Fibroblast of mammary gland (primary cell): ENCODE measurements around the gene PEX14.

Experiments used
- DNase-seq: peaks from one replicate; pipeline ENCODE4 v3.0.0-alpha.2; 2010; ENCODE audit warnings: low read depth
- H3K4me3 ChIP-seq: 2 replicates; pipeline ENCODE4 v1.5.1; 2011; ENCODE audit warnings: low read depth, mild to moderate bottlenecking, low read length, moderate library complexity; ENCODE audit not compliant: control insufficient read depth
- TF ChIP-seq, protein P1 (sequence below): conservative IDR thresholded peaks from 2 replicates; pipeline ENCODE4 v1.5.1; 2011; ENCODE audit warnings: low read depth, low read length, inconsistent platforms; ENCODE audit not compliant: control insufficient read depth, insufficient read depth

PEX14 gene

DNA sequence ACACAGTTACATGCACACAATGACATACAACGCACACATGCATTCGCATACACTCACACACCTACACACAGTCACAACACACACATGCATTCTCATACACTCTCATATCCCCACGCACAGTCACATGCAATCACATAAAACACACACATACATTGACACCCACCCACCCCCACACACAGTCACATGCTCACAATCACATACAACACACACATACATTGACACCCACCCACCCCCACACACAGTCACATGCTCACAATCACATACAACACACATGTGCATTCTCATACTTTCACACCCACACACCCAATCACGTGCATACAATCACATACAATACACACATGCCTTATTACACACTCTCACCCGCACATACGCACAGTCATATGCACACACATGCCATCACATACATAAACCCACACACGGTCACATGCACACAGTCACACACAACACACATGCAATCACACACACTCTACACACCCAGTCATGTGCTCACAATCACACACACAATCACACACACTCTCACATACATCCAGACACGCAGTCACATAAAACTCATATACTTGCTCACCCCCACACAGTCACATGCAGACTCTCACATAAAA is 187.4 kb downstream of the PEX14 start:
- TF ChIP-seq, protein P1, sequence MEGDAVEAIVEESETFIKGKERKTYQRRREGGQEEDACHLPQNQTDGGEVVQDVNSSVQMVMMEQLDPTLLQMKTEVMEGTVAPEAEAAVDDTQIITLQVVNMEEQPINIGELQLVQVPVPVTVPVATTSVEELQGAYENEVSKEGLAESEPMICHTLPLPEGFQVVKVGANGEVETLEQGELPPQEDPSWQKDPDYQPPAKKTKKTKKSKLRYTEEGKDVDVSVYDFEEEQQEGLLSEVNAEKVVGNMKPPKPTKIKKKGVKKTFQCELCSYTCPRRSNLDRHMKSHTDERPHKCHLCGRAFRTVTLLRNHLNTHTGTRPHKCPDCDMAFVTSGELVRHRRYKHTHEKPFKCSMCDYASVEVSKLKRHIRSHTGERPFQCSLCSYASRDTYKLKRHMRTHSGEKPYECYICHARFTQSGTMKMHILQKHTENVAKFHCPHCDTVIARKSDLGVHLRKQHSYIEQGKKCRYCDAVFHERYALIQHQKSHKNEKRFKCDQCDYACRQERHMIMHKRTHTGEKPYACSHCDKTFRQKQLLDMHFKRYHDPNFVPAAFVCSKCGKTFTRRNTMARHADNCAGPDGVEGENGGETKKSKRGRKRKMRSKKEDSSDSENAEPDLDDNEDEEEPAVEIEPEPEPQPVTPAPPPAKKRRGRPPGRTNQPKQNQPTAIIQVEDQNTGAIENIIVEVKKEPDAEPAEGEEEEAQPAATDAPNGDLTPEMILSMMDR = no peak
- DNase-seq = no peak
- no peak overlapping the region for H3K4me3 ChIP-seq

DNA sequence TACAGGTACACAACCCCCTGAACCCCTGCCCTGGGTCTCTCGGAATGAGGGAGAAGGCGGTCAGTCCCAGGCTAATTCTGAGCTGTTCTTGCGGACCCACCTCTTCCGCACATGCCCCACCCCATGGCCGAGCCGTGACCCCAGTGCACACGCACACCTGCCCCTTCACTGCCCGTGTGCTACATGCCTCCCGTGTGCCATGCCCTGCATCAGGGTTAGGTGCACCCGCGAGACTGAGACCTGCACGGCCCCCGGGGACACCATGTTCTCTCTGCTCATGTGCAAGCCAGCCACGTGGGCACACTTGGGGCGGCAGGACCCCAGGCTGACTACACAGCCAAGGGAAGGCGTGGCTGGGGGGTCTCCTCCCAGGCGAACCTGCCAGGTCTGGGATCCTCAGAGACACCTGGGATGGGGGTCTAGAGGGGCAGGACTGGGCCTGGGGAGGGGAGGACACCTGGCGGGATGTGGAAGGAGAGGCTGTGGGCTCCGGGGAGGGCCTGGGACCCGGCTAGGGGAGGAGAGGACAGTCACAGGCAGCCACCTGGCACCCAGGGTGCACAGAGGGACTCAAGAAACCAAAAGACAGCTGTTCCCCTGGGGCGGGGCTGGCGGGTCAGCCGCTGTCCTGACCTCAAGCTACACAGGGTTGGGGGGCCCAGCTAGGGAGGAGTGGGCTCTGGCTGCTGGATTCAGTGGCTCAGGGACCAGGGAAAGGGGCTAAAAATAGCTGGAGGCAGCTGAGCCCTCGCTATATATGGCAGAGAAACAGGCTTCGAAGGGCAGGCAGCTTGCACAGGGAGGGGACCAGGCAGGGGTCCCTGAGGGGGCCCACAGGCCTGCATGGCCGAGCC is 188.3 kb downstream of the PEX14 start:
- DNase-seq = no peak
- TF ChIP-seq, protein P1 = no peak
- no peak overlapping the region for H3K4me3 ChIP-seq

DNA sequence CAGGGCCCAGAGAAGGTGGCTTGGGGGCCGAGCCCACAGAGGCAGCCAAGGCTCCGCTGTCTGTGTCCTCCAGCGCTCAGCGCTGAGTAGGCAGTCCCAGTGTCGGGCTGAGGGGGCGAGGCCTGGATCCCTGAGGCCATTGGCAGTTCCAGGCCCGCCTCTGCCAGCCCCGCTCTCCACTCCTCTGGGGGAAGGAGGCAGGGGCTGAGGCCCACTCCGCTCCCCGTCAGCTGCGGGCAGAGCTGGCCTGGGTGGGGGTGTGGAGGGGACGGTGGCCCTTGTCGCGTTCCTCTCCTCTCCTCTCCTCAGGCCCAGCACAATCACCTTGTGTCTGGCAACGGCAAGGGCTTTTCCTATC is 188.9 kb downstream of the PEX14 start:
- no peak overlapping the region for H3K4me3 ChIP-seq
- TF ChIP-seq, protein P1 = no peak
- no peak for DNase-seq

DNA sequence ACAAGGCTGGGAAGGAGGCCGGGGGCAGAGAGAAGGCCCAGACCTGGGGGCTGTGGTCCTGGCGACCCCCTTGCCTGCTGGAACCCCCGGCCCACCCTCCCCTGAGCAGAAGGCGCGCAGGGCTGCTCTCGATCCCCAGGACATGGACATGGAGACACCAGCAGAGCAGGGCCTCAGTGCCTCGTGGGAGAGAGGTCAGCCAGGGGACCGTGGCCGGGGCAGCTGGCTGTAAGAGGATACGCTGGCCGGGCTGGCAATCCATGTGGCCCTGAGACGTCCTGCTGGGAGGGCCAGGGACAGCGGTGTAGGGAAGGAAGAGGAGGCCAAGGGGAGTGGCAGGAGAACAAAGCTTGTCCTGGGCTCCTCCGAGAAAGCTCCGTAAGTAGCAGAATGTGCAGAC is 189.5 kb downstream of the PEX14 start:
- H3K4me3 ChIP-seq = no peak overlapping the region
- TF ChIP-seq, protein P1 = no peak
- DNase-seq = no peak

DNA sequence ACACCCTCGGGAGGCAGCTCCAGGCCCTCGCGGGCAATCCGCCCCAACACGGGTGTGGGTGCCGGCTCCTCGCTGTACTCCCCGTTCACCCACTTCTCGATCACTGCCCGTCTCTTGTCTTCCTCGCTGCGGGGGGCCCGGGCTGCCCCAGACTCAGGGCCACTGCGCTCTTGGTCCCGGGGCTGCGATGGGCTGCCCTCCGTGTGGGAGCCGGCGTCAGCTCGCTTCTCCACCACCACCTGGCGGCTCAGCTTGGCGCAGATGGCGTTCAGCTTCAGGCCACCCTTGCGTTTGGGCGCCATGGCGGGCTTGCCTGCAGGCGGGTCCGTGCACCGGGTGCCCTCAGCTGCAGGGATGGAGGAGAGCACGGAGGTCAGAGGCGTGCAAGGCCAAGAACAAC is 190.5 kb downstream of the PEX14 start:
- TF ChIP-seq, protein P1 = no peak
- no peak for DNase-seq
- no peak overlapping the region for H3K4me3 ChIP-seq

DNA sequence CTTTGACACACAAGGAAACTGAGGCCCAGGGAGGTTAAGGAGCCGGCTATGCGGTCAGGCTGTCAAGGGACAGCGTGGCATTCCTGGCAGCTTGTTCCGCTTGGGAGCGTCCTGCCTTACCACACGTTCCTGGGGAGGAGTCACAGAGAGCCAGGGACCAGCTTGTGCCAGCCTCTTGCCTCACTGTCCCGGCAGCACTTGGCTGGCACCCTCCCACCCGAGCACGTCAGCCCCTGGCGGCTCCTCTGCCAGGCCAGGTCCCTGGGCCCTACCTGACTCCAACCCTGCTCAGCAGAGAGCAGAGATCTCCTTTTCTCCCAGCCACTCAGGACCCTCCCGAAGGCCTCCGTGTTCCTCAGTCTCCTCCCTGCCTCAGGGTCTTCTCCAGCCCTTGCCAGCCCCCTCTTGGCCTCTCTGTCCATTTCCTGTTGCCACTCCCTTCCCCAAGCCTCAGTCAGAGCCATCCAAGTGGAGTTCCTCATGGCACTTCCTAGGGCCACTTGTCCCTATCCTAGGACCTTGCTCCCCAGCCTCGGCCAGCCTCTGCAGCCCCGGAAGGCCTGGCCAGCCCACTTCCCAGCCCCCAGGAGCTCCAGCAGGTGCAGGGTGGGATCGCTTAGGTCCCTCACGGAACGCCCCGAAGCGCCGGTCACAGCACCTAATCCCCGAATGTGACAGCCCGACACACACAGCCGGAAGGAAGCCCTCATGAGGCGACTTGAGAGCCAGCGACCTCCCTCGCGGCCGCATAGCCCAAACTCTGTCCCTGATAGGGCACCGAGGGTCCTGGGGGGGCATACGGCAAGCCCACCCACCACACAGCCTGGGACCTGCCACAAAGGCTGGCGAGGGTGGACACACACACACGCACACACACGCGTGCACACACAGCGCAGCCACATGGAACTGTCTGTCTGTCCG is 191.4 kb downstream of the PEX14 start:
- TF ChIP-seq, protein P1 = no peak
- no peak overlapping the region for H3K4me3 ChIP-seq
- no peak for DNase-seq
